GM18520 (cell line): ENCODE data around the gene TTC23.
"Not testable (repeated sequence)": the region's sequence is repeated elsewhere in the genome, so short reads cannot be mapped to it uniquely, and the experiment has no call there.

ENCODE experiments used
- ATAC-seq: cut with Tn5 transposase; IDR thresholded peaks from one replicate; pipeline ENCODE4 v1.9.1; 2021; ENCODE audit not compliant: unreplicated experiment

TTC23 gene

GRCh38 chr15:99201408-99202175 is 47.8 kb downstream of the TTC23 start:
- ATAC-seq: no peak

- no peak for ATAC-seq
Observed at GRCh38 chr15:99197856-99198255, 51.5 kb downstream of the TTC23 start.

GRCh38 chr15:99192181-99192580 is 57.2 kb downstream of the TTC23 start:
- ATAC-seq: not testable (repeated sequence)

- ATAC-seq: no peak
Observed at GRCh38 chr15:99187936-99188335, 61.4 kb downstream of the TTC23 start.

GRCh38 chr15:99185414-99186130 is 63.8 kb downstream of the TTC23 start:
- ATAC-seq: no peak

- ATAC-seq: no peak
Observed at GRCh38 chr15:99182791-99183190, 66.6 kb downstream of the TTC23 start.

GRCh38 chr15:99181545-99181971 is 67.8 kb downstream of the TTC23 start:
- ATAC-seq: no peak

- ATAC-seq: no peak
Observed at GRCh38 chr15:99180964-99181306, 68.4 kb downstream of the TTC23 start.

- ATAC-seq: no peak
Observed at GRCh38 chr15:99180086-99180963, 69.1 kb downstream of the TTC23 start.

GRCh38 chr15:99177679-99178078 is 71.7 kb downstream of the TTC23 start:
- no peak for ATAC-seq

- ATAC-seq: no peak
Observed at GRCh38 chr15:99176757-99177156, 72.6 kb downstream of the TTC23 start.

- no peak for ATAC-seq
Observed at GRCh38 chr15:99174567-99175395, 74.6 kb downstream of the TTC23 start.

GRCh38 chr15:99172989-99173388 is 76.4 kb downstream of the TTC23 start:
- ATAC-seq: no peak

- ATAC-seq: no peak
Observed at GRCh38 chr15:99172171-99172570, 77.2 kb downstream of the TTC23 start.

GRCh38 chr15:99170476-99171065 is 78.8 kb downstream of the TTC23 start:
- ATAC-seq: no peak

- ATAC-seq: no peak
Observed at GRCh38 chr15:99169769-99170311, 79.5 kb downstream of the TTC23 start.

GRCh38 chr15:99168601-99169580 is 80.5 kb downstream of the TTC23 start:
- ATAC-seq: no peak

GRCh38 chr15:99167640-99168039 is 81.7 kb downstream of the TTC23 start:
- ATAC-seq: no peak

GRCh38 chr15:99167201-99167600 is 82.2 kb downstream of the TTC23 start:
- no peak for ATAC-seq
